Activated CD4-positive, alpha-beta T cell treated with anti-CD3 and anti-CD28 coated beads, Interleukin-2, Interleukin-6, amounts not matched to agents 100 ng/mL and 50 ng/mL, durations not matched to agents 16 hours and 8 hours (primary cell): ENCODE data around the gene SLIRP.
A peak's percentile ranks its signal among the peaks of the same experiment; 100 is the strongest.
"Not testable (repeated sequence)": the region's sequence is repeated elsewhere in the genome, so short reads cannot be mapped to it uniquely, and the experiment has no call there.

Experiments used
- DNase-seq: peaks from one replicate; pipeline ENCODE4 v3.0.0-alpha.2; 2020

SLIRP gene

GRCh38 chr14:77746064-77746702 lies 38.3 kb downstream of the SLIRP start:
- no peak for DNase-seq

DNA sequence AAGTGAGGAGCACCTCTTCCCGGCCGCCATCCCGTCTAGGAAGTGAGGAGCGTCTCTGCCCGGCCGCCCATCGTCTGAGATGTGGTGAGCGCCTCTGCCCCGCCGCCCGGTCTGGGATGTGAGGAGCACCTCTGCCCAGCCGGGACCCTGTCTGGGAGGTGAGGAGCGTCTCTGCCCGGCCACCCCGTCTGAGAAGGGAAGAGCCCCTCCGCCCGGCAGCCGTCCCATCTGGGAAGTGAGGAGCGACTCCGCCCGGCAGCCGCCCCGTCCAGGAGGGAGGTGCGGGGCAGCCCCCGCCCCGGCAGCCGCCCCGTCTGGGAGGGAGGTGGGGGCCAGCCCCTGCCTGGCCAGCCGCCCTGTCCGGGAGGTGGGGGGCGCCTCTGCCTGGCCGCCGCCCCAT lies 39.5 kb downstream of the SLIRP start:
- DNase-seq = not testable (repeated sequence)

GRCh38 chr14:77752266-77752665 lies 44.4 kb downstream of the SLIRP start:
- no peak for DNase-seq

DNA sequence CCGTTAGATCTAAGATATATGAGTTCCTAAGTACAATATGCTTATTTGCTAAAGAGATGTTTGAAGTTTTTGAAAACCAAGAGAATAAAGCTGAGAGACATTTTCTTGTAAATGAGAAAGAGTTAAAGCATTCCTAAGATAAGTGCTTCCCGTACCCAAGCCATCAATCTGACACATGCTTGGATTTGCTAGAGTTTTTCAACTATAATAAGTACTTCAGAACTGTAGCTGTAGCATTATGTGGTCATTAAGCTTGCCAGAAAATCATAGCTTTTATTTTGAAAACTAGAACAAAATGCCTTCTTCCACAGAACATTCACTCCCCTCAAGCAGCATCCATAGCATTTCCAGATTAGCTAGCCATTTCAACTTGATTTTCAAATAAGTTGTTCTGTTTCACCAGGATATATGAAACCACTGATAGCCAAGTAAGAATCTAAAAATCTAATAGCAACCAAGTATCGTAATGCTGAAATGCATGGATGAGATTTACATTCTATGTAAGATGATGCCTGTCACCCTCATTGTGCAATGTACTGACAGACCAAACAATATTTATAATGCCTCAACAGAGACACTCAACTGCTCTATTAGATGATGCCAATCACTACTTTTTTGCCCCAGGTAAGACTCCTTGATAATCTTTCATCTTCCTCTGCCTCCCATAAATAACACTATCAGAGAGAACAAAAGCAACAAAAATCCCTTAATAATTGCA lies 45.1 kb downstream of the SLIRP start:
- no peak for DNase-seq

GRCh38 chr14:77760381-77761204 lies 52.7 kb downstream of the SLIRP start, which contains the start of gene SNW1:
Gene SNW1, minus strand, starts transcription at chr14:77761156. Its CDS starts 29 bp downstream, at chr14:77761127.
- peak; percentile 95 for DNase-seq

GRCh38 chr14:77761205-77761931 lies 53.5 kb downstream of the SLIRP start:
- DNase-seq = peak; percentile 20

- no peak for DNase-seq
Measured at GRCh38 chr14:77763316-77763715, 55.4 kb downstream of the SLIRP start.

DNA sequence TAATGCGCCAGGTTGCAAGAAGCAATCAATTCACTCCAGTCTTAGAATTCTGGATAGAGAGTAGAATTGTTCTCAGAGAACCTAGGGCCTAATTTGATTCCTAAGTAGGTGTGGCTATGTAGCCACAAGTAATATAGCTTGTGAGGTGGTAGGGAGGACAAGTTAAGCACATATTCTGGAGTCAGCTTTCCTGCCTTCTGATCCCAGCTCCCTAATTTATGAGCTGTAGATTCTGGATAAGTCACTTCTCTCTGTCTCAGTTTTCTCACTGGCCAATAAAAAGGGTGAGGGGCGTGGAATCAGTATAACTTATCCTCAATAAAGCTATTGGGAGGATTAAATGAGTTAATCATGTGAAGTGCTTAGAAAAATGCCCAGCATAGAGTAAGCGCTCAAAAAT lies 56.1 kb downstream of the SLIRP start:
- DNase-seq = no peak
